ENCODE data around the gene CATSPER1.

The CATSPER1 gene

GRCh38 chr11:66051766-66052663, 25.7 kb upstream of the CATSPER1 start, which contains the start of gene SF3B2:
SF3B2 (plus strand) TSS chr11:66052364; CDS start chr11:66052385, 21 bp downstream.
- peaks cover 11% of the 10 kb centered on the region for H3K4me1 ChIP-seq (ENCODE audit: insufficient read depth, insufficient read length)
- peak within 1 kb of the TSS; percentile 95 for H3K9ac ChIP-seq (ENCODE audit: insufficient read length, low read depth)
- no peaks in the 10 kb centered on the region for H3K9me3 ChIP-seq (ENCODE audit: insufficient read depth, low read length)
- TF ChIP-seq SUZ12 (IDR thresholded peaks at IDR 0.05; ENCODE audit: extremely low read depth, insufficient read depth, insufficient read length): no peak
- peak; percentile 56 for TF ChIP-seq YY1 (IDR thresholded peaks at IDR 0.05; ENCODE audit: insufficient read depth, insufficient read length)
- H3K36me3 ChIP-seq (ENCODE audit: insufficient read depth, insufficient read length, low read length): peaks cover 37% of the 10 kb centered on the region
- H3K27me3 ChIP-seq (ENCODE audit: insufficient read depth, insufficient read length): peaks cover 2% of the 10 kb centered on the region
- peak within 1 kb of the TSS; percentile 93 for H3K4me3 ChIP-seq (ENCODE audit: insufficient read length, low read depth)
- peak; percentile 94 for DNase-seq (ENCODE audit: low read depth, low spot score)

DNA sequence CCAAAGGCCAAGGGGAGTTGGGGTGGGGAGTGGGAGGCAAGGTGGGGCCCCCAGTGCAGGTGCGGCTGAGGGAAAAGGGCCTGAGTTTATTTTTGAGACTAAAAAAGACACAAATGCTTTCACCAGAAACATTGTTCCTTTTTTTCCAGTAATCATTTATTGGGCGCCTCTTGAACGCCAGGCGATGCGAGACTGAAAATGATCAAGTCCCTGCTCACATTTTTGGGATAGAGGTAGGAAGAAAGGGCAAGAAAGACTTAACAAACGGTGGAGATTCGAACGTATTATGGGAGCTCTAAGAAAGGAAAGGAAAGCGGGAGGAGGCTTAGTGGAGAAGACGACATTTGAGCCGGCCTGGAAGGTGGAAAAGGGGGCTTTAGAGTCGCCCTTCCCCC, 25.1 kb upstream of the CATSPER1 start:
- H3K4me3 ChIP-seq (ENCODE audit: insufficient read length, low read depth): peak overlapping the region; percentile 93
- H3K27me3 ChIP-seq (ENCODE audit: insufficient read depth, insufficient read length): peaks cover 2% of the 10 kb centered on the region
- peaks cover 11% of the 10 kb centered on the region for H3K4me1 ChIP-seq (ENCODE audit: insufficient read depth, insufficient read length)
- H3K36me3 ChIP-seq (ENCODE audit: insufficient read depth, insufficient read length, low read length): peaks cover 30% of the 10 kb centered on the region
- no peak for DNase-seq (ENCODE audit: low read depth, low spot score)
- no peaks in the 10 kb centered on the region for H3K9me3 ChIP-seq (ENCODE audit: insufficient read depth, low read length)
- no peak for TF ChIP-seq ZNF274 (IDR thresholded peaks at IDR 0.05; ENCODE audit: low read depth, low read length)
- TF ChIP-seq YY1 (IDR thresholded peaks at IDR 0.05; ENCODE audit: insufficient read depth, insufficient read length): no peak
- TF ChIP-seq SUZ12 (IDR thresholded peaks at IDR 0.05; ENCODE audit: extremely low read depth, insufficient read depth, insufficient read length): no peak
- H3K9ac ChIP-seq (ENCODE audit: insufficient read length, low read depth): peak overlapping the region; percentile 82

GRCh38 chr11:66050581-66051231, 24.4 kb upstream of the CATSPER1 start:
- DNase-seq (ENCODE audit: low read depth, low spot score): no peak
- Histone ChIP-seq H3K27me3 (ENCODE audit: insufficient read depth, insufficient read length) (peaks cover 2% of the 10 kb centered on the region), H3K4me1 (ENCODE audit: insufficient read depth, insufficient read length) (peaks cover 11% of the 10 kb centered on the region), H3K36me3 (ENCODE audit: insufficient read depth, insufficient read length, low read length) (peaks cover 25% of the 10 kb centered on the region), H3K9ac (ENCODE audit: insufficient read length, low read depth) (peak overlapping the region; percentile 82), H3K4me3 (ENCODE audit: insufficient read length, low read depth) (peak overlapping the region; percentile 93), H3K9me3 (ENCODE audit: insufficient read depth, low read length) (no peaks in the 10 kb centered on the region)
- no peak for TF ChIP-seq ZNF274 (IDR thresholded peaks at IDR 0.05; ENCODE audit: low read depth, low read length)
- TF ChIP-seq YY1 (IDR thresholded peaks at IDR 0.05; ENCODE audit: insufficient read depth, insufficient read length): no peak
- TF ChIP-seq SUZ12 (IDR thresholded peaks at IDR 0.05; ENCODE audit: extremely low read depth, insufficient read depth, insufficient read length): no peak

GRCh38 chr11:66048547-66049323, 22.5 kb upstream of the CATSPER1 start, which contains the start of gene GAL3ST3:
GAL3ST3 (minus strand) TSS chr11:66049161; CDS start chr11:66045415, 3,746 bp downstream.
- no peak for DNase-seq (ENCODE audit: low read depth, low spot score)
- Histone ChIP-seq H3K9ac (ENCODE audit: insufficient read length, low read depth) (peak within 1 kb of the TSS; percentile 61), H3K36me3 (ENCODE audit: insufficient read depth, insufficient read length, low read length) (peaks cover 10% of the 10 kb centered on the region), H3K4me1 (ENCODE audit: insufficient read depth, insufficient read length) (peaks cover 11% of the 10 kb centered on the region), H3K27me3 (ENCODE audit: insufficient read depth, insufficient read length) (peaks cover 2% of the 10 kb centered on the region), H3K4me3 (ENCODE audit: insufficient read length, low read depth) (peak within 1 kb of the TSS; percentile 40), H3K9me3 (ENCODE audit: insufficient read depth, low read length) (no peaks in the 10 kb centered on the region)
- TF ChIP-seq ZNF274 (IDR thresholded peaks at IDR 0.05; ENCODE audit: low read depth, low read length): no peak
- no peak for TF ChIP-seq YY1 (IDR thresholded peaks at IDR 0.05; ENCODE audit: insufficient read depth, insufficient read length)
- no peak for TF ChIP-seq SUZ12 (IDR thresholded peaks at IDR 0.05; ENCODE audit: extremely low read depth, insufficient read depth, insufficient read length)

GRCh38 chr11:66047541-66048365, 21.5 kb upstream of the CATSPER1 start:
- Histone ChIP-seq H3K36me3 (ENCODE audit: insufficient read depth, insufficient read length, low read length) (peaks cover 3% of the 10 kb centered on the region), H3K4me3 (ENCODE audit: insufficient read length, low read depth) (peak overlapping the region; percentile 27), H3K4me1 (ENCODE audit: insufficient read depth, insufficient read length) (peaks cover 9% of the 10 kb centered on the region), H3K27me3 (ENCODE audit: insufficient read depth, insufficient read length) (peaks cover 2% of the 10 kb centered on the region), H3K9me3 (ENCODE audit: insufficient read depth, low read length) (no peaks in the 10 kb centered on the region), H3K9ac (ENCODE audit: insufficient read length, low read depth) (no peak overlapping the region)
- TF ChIP-seq YY1 (IDR thresholded peaks at IDR 0.05; ENCODE audit: insufficient read depth, insufficient read length): no peak
- no peak for TF ChIP-seq ZNF274 (IDR thresholded peaks at IDR 0.05; ENCODE audit: low read depth, low read length)
- TF ChIP-seq SUZ12 (IDR thresholded peaks at IDR 0.05; ENCODE audit: extremely low read depth, insufficient read depth, insufficient read length): no peak
- DNase-seq (ENCODE audit: low read depth, low spot score): no peak

DNA sequence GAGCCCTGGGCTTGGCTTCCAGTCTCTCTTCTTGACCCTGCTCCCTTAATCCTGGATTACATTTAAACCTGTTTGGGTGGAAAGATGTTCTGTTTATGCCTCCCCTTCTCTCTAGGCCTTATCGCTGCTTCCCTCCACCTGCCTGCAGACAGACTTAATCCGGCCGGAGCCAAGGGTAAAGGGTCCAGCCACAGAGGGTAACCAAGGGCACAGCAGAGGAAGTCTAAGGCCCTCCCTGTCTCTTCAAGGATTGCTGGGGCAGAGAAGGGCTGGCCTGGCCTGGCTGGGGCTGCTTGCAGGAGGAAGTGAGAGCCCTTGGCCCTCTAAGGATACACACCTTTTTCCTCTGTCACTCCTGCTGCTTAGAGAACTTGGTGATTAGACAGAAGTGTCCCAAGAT, 20.6 kb upstream of the CATSPER1 start:
- no peak for DNase-seq (ENCODE audit: low read depth, low spot score)
- H3K9ac ChIP-seq (ENCODE audit: insufficient read length, low read depth): no peak overlapping the region
- peaks cover 3% of the 10 kb centered on the region for H3K36me3 ChIP-seq (ENCODE audit: insufficient read depth, insufficient read length, low read length)
- TF ChIP-seq YY1 (IDR thresholded peaks at IDR 0.05; ENCODE audit: insufficient read depth, insufficient read length) (no peak), SUZ12 (IDR thresholded peaks at IDR 0.05; ENCODE audit: extremely low read depth, insufficient read depth, insufficient read length) (no peak), ZNF274 (IDR thresholded peaks at IDR 0.05; ENCODE audit: low read depth, low read length) (no peak)
- no peak overlapping the region for H3K4me3 ChIP-seq (ENCODE audit: insufficient read length, low read depth)
- no peaks in the 10 kb centered on the region for H3K9me3 ChIP-seq (ENCODE audit: insufficient read depth, low read length)
- H3K4me1 ChIP-seq (ENCODE audit: insufficient read depth, insufficient read length): peaks cover 9% of the 10 kb centered on the region
- H3K27me3 ChIP-seq (ENCODE audit: insufficient read depth, insufficient read length): peaks cover 2% of the 10 kb centered on the region
